Caco-2 (cell line): ENCODE results near the gene LRRFIP1. TPM values are rescaled to one million over a fixed set of nuclear protein-coding genes. Genes with fewer than 3 reads are reported as not detected.
A peak's percentile ranks its signal among the peaks of the same experiment; 100 is the strongest.

Experiments used
- BruUV-seq: library from RNA; stranded (reverse); fragments of 400-500 nt; replicated peaks from 2 replicates; lab custom pipeline; 2021; lab: Mats Ljungman, UMichigan
- CTCF ChIA-PET: fragments of 300-600 bp; sonication (Branson Sonifier 250); formaldehyde crosslinking; loops from one replicate; lab custom pipeline; 2022; ENCODE audit warnings: antibody characterized with exemption; lab: Charles Lee
- POLR2A ChIA-PET: fragments of 300-600 bp; sonication (Branson Sonifier 250); formaldehyde crosslinking; loops from one replicate; lab custom pipeline; 2022; ENCODE audit warnings: antibody characterized with exemption; lab: Charles Lee
- DNase-seq, 2 experiments: peaks; one replicate each; pipeline versions ENCODE4 v3.0.0 to v3.0.0-alpha.2; 2020 to 2022
- H3K27me3 ChIP-seq: replicated peaks from 2 replicates; pipeline ENCODE4 v1.6.0; 2011; ENCODE audit warnings: low read length; ENCODE audit not compliant: control insufficient read depth, insufficient read depth
- H3K36me3 ChIP-seq: 2 replicates; pipeline ENCODE4 v1.5.1; 2011; ENCODE audit warnings: low read length; ENCODE audit not compliant: control insufficient read depth, insufficient read depth
- H3K4me1 ChIP-seq: fragments of 250-450 bp; sonication (Bioruptor Pico); 2 replicates; pipeline ENCODE4 v1.5.1; 2020; ENCODE audit warnings: mild to moderate bottlenecking
- H3K4me3 ChIP-seq: 2 replicates; pipeline ENCODE4 v1.5.1; 2011; ENCODE audit warnings: low read depth, mild to moderate bottlenecking, control low read depth, low read length
- H3K9me3 ChIP-seq: fragments of 250-450 bp; sonication (Bioruptor Pico); 2 replicates; pipeline ENCODE4 v1.5.1; 2020; ENCODE audit warnings: mild to moderate bottlenecking, moderate library complexity
- H3K27ac Mint-ChIP-seq: one replicate; pipeline ENCODE4 v1.8.0; 2022; ENCODE audit warnings: mixed read lengths; ENCODE audit not compliant: unreplicated experiment
- H3K27me3 Mint-ChIP-seq: one replicate; pipeline ENCODE4 v1.8.0; 2022; ENCODE audit warnings: mixed read lengths; ENCODE audit not compliant: insufficient read depth, unreplicated experiment
- H3K36me3 Mint-ChIP-seq: one replicate; pipeline ENCODE4 v1.8.0; 2022; ENCODE audit warnings: mild to moderate bottlenecking, mixed read lengths; ENCODE audit not compliant: insufficient read depth, unreplicated experiment
- H3K4me1 Mint-ChIP-seq: one replicate; pipeline ENCODE4 v1.8.0; 2022; ENCODE audit warnings: low read depth, mixed read lengths; ENCODE audit not compliant: unreplicated experiment
- H3K4me3 Mint-ChIP-seq: one replicate; pipeline ENCODE4 v1.8.0; 2022; ENCODE audit warnings: mild to moderate bottlenecking, moderate library complexity, mixed read lengths; ENCODE audit not compliant: unreplicated experiment
- H3K9me3 Mint-ChIP-seq: one replicate; pipeline ENCODE4 v1.8.0; 2022; ENCODE audit warnings: mixed read lengths; ENCODE audit not compliant: unreplicated experiment
- CTCF ChIP-seq, 2 experiments: fragments of 200-600 bp in 1 of 2; IDR thresholded peaks; 1 replicate in 1 of 2; 2 replicates in 1 of 2; pipeline versions ENCODE4 v1.5.1 to v1.8.0; 2011 to 2022; ENCODE audit warnings: antibody characterized with exemption in 1 of 2, control low read depth in 1 of 2, inconsistent platforms in 1 of 2, low read depth in 1 of 2, low read length in 1 of 2, mild to moderate bottlenecking in 1 of 2, moderate library complexity in 1 of 2; ENCODE audit not compliant: insufficient read depth in 1 of 2, severe bottlenecking in 1 of 2, unreplicated experiment in 1 of 2
- intact Hi-C: fragments of 100-400 bp; cut with micrococcal nuclease; formaldehyde crosslinking; loops from one replicate; pipeline ENCODE4 v1.10.0; 2022; ENCODE audit not compliant: unreplicated experiment
- total RNA-seq: library from RNA; stranded (reverse); gene quantifications from 2 replicates; pipeline ENCODE4 v1.2.3, GENCODE V29; 2022

The LRRFIP1 gene
- total RNA-seq, 1 experiment from 2014 or later, result 37.1 TPM

GRCh38 chr2:237597196-237598145 is 29.9 kb upstream of the LRRFIP1 start:
- Histone ChIP-seq H3K27me3 (no peaks in the 10 kb centered on the region), H3K36me3 (no peaks in the 10 kb centered on the region), H3K4me3 (no peak overlapping the region), H3K4me1 (peaks cover 67% of the 10 kb centered on the region), H3K9me3 (no peaks in the 10 kb centered on the region)
- no TSS peak for BruUV-seq
- intact Hi-C loops, result loop anchor here (10.0 kb wide), 1 partner anchor 97 kb away; no protein-coding TSS in a partner anchor
- Mint-ChIP-seq H3K27me3 (no peaks in the 10 kb centered on the region), H3K36me3 (peaks cover 12% of the 10 kb centered on the region), H3K4me1 (peaks cover 42% of the 10 kb centered on the region), H3K4me3 (no peak overlapping the region), H3K27ac (peak overlapping the region; percentile 45), H3K9me3 (no peaks in the 10 kb centered on the region)
- DNase-seq, result no peak
- no peak for TF ChIP-seq CTCF (IDR thresholded peaks at IDR 0.05; ENCODE audit: insufficient read depth in 1 of 2, low read depth in 1 of 2, low read length in 1 of 2, severe bottlenecking in 1 of 2, unreplicated experiment in 1 of 2)
- ChIA-PET POLR2A (no interaction called here), CTCF (no interaction called here)

- Histone ChIP-seq H3K36me3 (no peaks in the 10 kb centered on the region), H3K27me3 (no peaks in the 10 kb centered on the region), H3K4me3 (no peak overlapping the region), H3K9me3 (no peaks in the 10 kb centered on the region), H3K4me1 (peaks cover 65% of the 10 kb centered on the region)
- intact Hi-C loops, result loop anchor here (10.0 kb wide), 1 partner anchor 96 kb away; no protein-coding TSS in a partner anchor
- Mint-ChIP-seq H3K27ac (no peak overlapping the region), H3K4me1 (peaks cover 45% of the 10 kb centered on the region), H3K9me3 (no peaks in the 10 kb centered on the region), H3K4me3 (no peak overlapping the region), H3K27me3 (no peaks in the 10 kb centered on the region), H3K36me3 (peaks cover 12% of the 10 kb centered on the region)
- DNase-seq, result no peak
- TF ChIP-seq CTCF (IDR thresholded peaks at IDR 0.05; ENCODE audit: insufficient read depth in 1 of 2, low read depth in 1 of 2, low read length in 1 of 2, severe bottlenecking in 1 of 2, unreplicated experiment in 1 of 2), result no peak
- CTCF ChIA-PET, result no interaction called here
- POLR2A ChIA-PET, result no interaction called here
- no TSS peak for BruUV-seq
These were observed 28.7 kb upstream of the LRRFIP1 start for GRCh38 chr2:237598468-237599208.

DNA sequence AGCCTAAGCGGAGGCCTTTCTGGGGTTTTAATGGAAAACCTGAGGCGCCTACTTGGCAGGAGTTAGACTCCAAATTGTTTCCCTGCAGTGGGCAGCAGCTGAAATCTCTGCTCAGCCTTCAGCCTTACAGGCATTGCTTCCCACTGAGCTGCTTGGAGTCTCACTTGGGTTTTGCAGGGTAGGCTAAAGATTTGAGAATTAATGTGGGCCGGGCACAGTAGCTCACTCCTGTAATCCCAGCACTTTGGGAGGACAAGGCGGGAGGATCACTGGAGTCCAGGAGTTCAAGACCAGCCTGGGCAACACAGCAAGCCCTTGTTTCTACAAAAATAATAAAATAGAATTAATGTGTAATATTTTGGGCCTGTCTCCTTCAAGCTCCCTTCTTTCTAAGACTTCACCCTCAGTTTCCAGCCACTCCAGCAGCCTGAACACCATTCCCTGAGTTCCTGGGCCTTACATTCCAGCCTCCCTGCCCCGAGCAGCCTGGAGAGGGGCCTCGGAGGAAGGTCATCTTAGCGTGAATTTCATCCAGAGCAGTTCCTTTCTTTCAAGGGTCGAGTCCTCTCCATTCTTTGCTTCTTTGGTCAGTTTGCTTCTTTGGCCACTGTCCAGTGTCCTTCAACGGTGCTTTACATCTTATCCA is 27.8 kb upstream of the LRRFIP1 start:
- H3K4me1 ChIP-seq, result peaks cover 58% of the 10 kb centered on the region

More for the DNA sequence above, 27.8 kb upstream of the LRRFIP1 start:
- Histone ChIP-seq H3K27me3 (no peaks in the 10 kb centered on the region), H3K9me3 (no peaks in the 10 kb centered on the region), H3K36me3 (no peaks in the 10 kb centered on the region), H3K4me3 (no peak overlapping the region)
- peaks cover 37% of the 10 kb centered on the region for H3K4me1 Mint-ChIP-seq
- no peaks in the 10 kb centered on the region for H3K27me3 Mint-ChIP-seq
- H3K36me3 Mint-ChIP-seq, result peaks cover 10% of the 10 kb centered on the region
- no peak overlapping the region for H3K27ac Mint-ChIP-seq
- DNase-seq, result no peak
- intact Hi-C loops, result loop anchor here (10.0 kb wide), 1 partner anchor 95 kb away; no protein-coding TSS in a partner anchor
- TF ChIP-seq CTCF (IDR thresholded peaks at IDR 0.05; ENCODE audit: insufficient read depth in 1 of 2, low read depth in 1 of 2, low read length in 1 of 2, severe bottlenecking in 1 of 2, unreplicated experiment in 1 of 2), result no peak
- BruUV-seq, result no TSS peak
- no peaks in the 10 kb centered on the region for H3K9me3 Mint-ChIP-seq
- POLR2A ChIA-PET, result no interaction called here
- H3K4me3 Mint-ChIP-seq, result no peak overlapping the region
- CTCF ChIA-PET, result no interaction called here
